PC-9 (cell line): ENCODE results near the gene KDM1B. TPM values are rescaled to one million over a fixed set of nuclear protein-coding genes. Genes with fewer than 3 reads are reported as not detected.
A peak's percentile ranks its signal among the peaks of the same experiment; 100 is the strongest.

ENCODE experiments used
- BruUV-seq: library from RNA; stranded (reverse); fragments of 400-500 nt; replicated peaks from 2 replicates; lab custom pipeline; 2021; lab: Mats Ljungman, UMichigan
- CTCF ChIA-PET: fragments of 300-600 bp; sonication (Branson Sonifier 250); formaldehyde crosslinking; loops from one replicate; lab custom pipeline; 2022; ENCODE audit warnings: antibody characterized with exemption; lab: Charles Lee
- POLR2A ChIA-PET: fragments of 300-600 bp; sonication (Branson Sonifier 250); formaldehyde crosslinking; loops from one replicate; lab custom pipeline; 2022; ENCODE audit warnings: antibody characterized with exemption; ENCODE audit not compliant: unreplicated experiment; lab: Charles Lee
- DNase-seq, 2 experiments: peaks; one replicate each; pipeline versions ENCODE4 v3.0.0 to v3.0.0-alpha.2; 2015 to 2022; ENCODE audit warnings: mixed read lengths in 1 of 2
- H2AFZ ChIP-seq: fragments of 200-600 bp; sonication (generic); 2 replicates; pipeline ENCODE4 v1.8.1; 2017; ENCODE audit warnings: antibody characterized with exemption
- H3F3A ChIP-seq: fragments of 200-600 bp; sonication (generic); 2 replicates; pipeline ENCODE4 v1.8.1; 2017; ENCODE audit warnings: antibody characterized with exemption, mild to moderate bottlenecking, low read depth; ENCODE audit not compliant: insufficient read depth
- H3K27ac ChIP-seq: fragments of 200-600 bp; sonication (generic); 2 replicates; pipeline ENCODE4 v1.6.1; 2016; ENCODE audit warnings: mixed run types
- H3K27me3 ChIP-seq: fragments of 200-600 bp; sonication (generic); 2 replicates; pipeline ENCODE4 v1.6.1; 2016; ENCODE audit warnings: low read depth, mixed run types; ENCODE audit not compliant: insufficient read depth
- H3K36me3 ChIP-seq: fragments of 200-600 bp; sonication (generic); 2 replicates; pipeline ENCODE4 v1.6.1; 2016; ENCODE audit warnings: low read depth, mixed run types
- H3K4me1 ChIP-seq: fragments of 200-600 bp; sonication (generic); replicated peaks from 2 replicates; pipeline ENCODE4 v1.6.1; 2016; ENCODE audit warnings: mixed run types; ENCODE audit not compliant: insufficient read depth
- H3K4me2 ChIP-seq: fragments of 200-600 bp; sonication (generic); 2 replicates; pipeline ENCODE4 v1.6.1; 2017; ENCODE audit warnings: mixed run types
- H3K4me3 ChIP-seq: fragments of 200-600 bp; sonication (generic); 2 replicates; pipeline ENCODE4 v1.6.1; 2016; ENCODE audit warnings: mixed run types
- H3K79me2 ChIP-seq: fragments of 200-600 bp; sonication (generic); 2 replicates; pipeline ENCODE4 v1.6.1; 2017; ENCODE audit warnings: low read depth, mixed run types
- H3K9me2 ChIP-seq: fragments of 200-600 bp; sonication (generic); 2 replicates; pipeline ENCODE4 v1.8.1; 2017; ENCODE audit warnings: mild to moderate bottlenecking; ENCODE audit not compliant: insufficient read depth
- H3K9me3 ChIP-seq: fragments of 200-600 bp; sonication (generic); 2 replicates; pipeline ENCODE4 v1.8.1; 2016; ENCODE audit warnings: low read depth; ENCODE audit not compliant: insufficient read depth
- H4K20me1 ChIP-seq: fragments of 200-600 bp; sonication (generic); 2 replicates; pipeline ENCODE4 v1.8.1; 2017; ENCODE audit not compliant: insufficient read depth
- CTCF ChIP-seq: fragments of 200-600 bp; sonication (generic); conservative IDR thresholded peaks from 2 replicates; pipeline ENCODE4 v1.6.1; 2017; ENCODE audit warnings: mixed run types, antibody characterized with exemption, mild to moderate bottlenecking, moderate library complexity
- EZH2 ChIP-seq: fragments of 200-600 bp; sonication (generic); IDR thresholded peaks from 2 replicates; pipeline ENCODE4 v1.8.0; 2017; ENCODE audit warnings: antibody characterized with exemption, low read depth
- intact Hi-C: fragments of 100-400 bp; cut with micrococcal nuclease; formaldehyde crosslinking; loops from one replicate; pipeline ENCODE4 v1.10.0; 2022; ENCODE audit not compliant: unreplicated experiment
- total RNA-seq: library from RNA; stranded (reverse); gene quantifications from 2 replicates; pipeline ENCODE4 v1.2.3, GENCODE V29; 2021

The KDM1B gene
- total RNA-seq, 1 experiment from 2014 or later, result 21.5 TPM

- TF ChIP-seq CTCF (no peak), EZH2 (no peak)
- no peaks in the 10 kb centered on the region for H3K9me3 ChIP-seq
- peaks cover 17% of the 10 kb centered on the region for H3K4me1 ChIP-seq
- no peak overlapping the region for H2AFZ ChIP-seq
- BruUV-seq, result no TSS peak
- no peaks in the 10 kb centered on the region for H3K27me3 ChIP-seq
- ChIA-PET POLR2A (no interaction called here), CTCF (no interaction called here)
- peaks cover 37% of the 10 kb centered on the region for H3K79me2 ChIP-seq
- H3K4me2 ChIP-seq, result no peak overlapping the region
- H3F3A ChIP-seq, result peaks cover 21% of the 10 kb centered on the region; the same call in 1 of the 2 replicates
- DNase-seq, result no peak
- peak overlapping the region; percentile 3; the same call in 1 of the 2 replicates for H3K27ac ChIP-seq
- H3K36me3 ChIP-seq, result peaks cover 70% of the 10 kb centered on the region
- H3K9me2 ChIP-seq, result no peaks in the 10 kb centered on the region
- no peak overlapping the region for H3K4me3 ChIP-seq
- intact Hi-C loops, result no loop called here
- no peaks in the 10 kb centered on the region for H4K20me1 ChIP-seq
Observed at GRCh38 chr6:18240230-18240629, 85.0 kb downstream of the KDM1B start.

GRCh38 chr6:18241208-18242038, 86.2 kb downstream of the KDM1B start:
- Histone ChIP-seq H3K9me2 (no peaks in the 10 kb centered on the region), H3K4me2 (no peak overlapping the region), H4K20me1 (no peaks in the 10 kb centered on the region), H3K36me3 (peaks cover 75% of the 10 kb centered on the region), H3K4me1 (peaks cover 17% of the 10 kb centered on the region), H3K27ac (peak overlapping the region; percentile 88), H2AFZ (no peak overlapping the region), H3K4me3 (no peak overlapping the region), H3K27me3 (no peaks in the 10 kb centered on the region), H3K79me2 (peaks cover 48% of the 10 kb centered on the region), H3K9me3 (no peaks in the 10 kb centered on the region), H3F3A (peaks cover 22% of the 10 kb centered on the region; the same call in 1 of the 2 replicates)
- intact Hi-C loops, result no loop called here
- CTCF ChIA-PET, result no interaction called here
- no peak for TF ChIP-seq CTCF
- no peak for TF ChIP-seq EZH2
- POLR2A ChIA-PET, result interaction anchor here (0.5 kb wide), 1 partner anchor 39 kb away, joined by 3 read pairs; no protein-coding TSS in a partner anchor
- DNase-seq, result peak in 1 of 2 experiments; percentile 53
- no TSS peak for BruUV-seq

GRCh38 chr6:18242062-18242851, 87.0 kb downstream of the KDM1B start:
- peak in 1 of 2 experiments; percentile 57 for DNase-seq
- intact Hi-C loops, result no loop called here
- no peaks in the 10 kb centered on the region for H4K20me1 ChIP-seq
- no peaks in the 10 kb centered on the region for H3K9me2 ChIP-seq
- H2AFZ ChIP-seq, result no peak overlapping the region
- H3K4me2 ChIP-seq, result no peak overlapping the region
- H3K79me2 ChIP-seq, result peaks cover 55% of the 10 kb centered on the region
- peaks cover 17% of the 10 kb centered on the region for H3K4me1 ChIP-seq
- CTCF ChIA-PET, result no interaction called here
- H3K36me3 ChIP-seq, result peaks cover 69% of the 10 kb centered on the region
- TF ChIP-seq EZH2, result no peak
- no peak for TF ChIP-seq CTCF
- no TSS peak for BruUV-seq
- no peak overlapping the region for H3K4me3 ChIP-seq
- peak overlapping the region; percentile 88 for H3K27ac ChIP-seq
- H3F3A ChIP-seq, result peaks cover 26% of the 10 kb centered on the region; the same call in 1 of the 2 replicates
- no peaks in the 10 kb centered on the region for H3K27me3 ChIP-seq
- no peaks in the 10 kb centered on the region for H3K9me3 ChIP-seq
- POLR2A ChIA-PET, result no interaction called here
